ENCODE measurements around the gene OVCH2. TPM values are rescaled to one million over a fixed set of nuclear protein-coding genes. Genes with fewer than 3 reads are reported as not detected.

Gene OVCH2
- total RNA-seq, 1 experiment from 2014 or later, result 0.57 TPM

GRCh38 chr11:7703740-7704139 is 2.5 kb downstream of the OVCH2 start (continued):
- TF ChIP-seq ESRRA (CRISPR knock-in tag; IDR thresholded peaks at IDR 0.05; ENCODE audit: borderline replicate concordance), result no peak
- TF ChIP-seq, protein P1, sequence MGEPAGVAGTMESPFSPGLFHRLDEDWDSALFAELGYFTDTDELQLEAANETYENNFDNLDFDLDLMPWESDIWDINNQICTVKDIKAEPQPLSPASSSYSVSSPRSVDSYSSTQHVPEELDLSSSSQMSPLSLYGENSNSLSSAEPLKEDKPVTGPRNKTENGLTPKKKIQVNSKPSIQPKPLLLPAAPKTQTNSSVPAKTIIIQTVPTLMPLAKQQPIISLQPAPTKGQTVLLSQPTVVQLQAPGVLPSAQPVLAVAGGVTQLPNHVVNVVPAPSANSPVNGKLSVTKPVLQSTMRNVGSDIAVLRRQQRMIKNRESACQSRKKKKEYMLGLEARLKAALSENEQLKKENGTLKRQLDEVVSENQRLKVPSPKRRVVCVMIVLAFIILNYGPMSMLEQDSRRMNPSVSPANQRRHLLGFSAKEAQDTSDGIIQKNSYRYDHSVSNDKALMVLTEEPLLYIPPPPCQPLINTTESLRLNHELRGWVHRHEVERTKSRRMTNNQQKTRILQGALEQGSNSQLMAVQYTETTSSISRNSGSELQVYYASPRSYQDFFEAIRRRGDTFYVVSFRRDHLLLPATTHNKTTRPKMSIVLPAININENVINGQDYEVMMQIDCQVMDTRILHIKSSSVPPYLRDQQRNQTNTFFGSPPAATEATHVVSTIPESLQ (CRISPR knock-in tag; IDR thresholded peaks at IDR 0.05), result no peak
- TF ChIP-seq, protein P2, sequence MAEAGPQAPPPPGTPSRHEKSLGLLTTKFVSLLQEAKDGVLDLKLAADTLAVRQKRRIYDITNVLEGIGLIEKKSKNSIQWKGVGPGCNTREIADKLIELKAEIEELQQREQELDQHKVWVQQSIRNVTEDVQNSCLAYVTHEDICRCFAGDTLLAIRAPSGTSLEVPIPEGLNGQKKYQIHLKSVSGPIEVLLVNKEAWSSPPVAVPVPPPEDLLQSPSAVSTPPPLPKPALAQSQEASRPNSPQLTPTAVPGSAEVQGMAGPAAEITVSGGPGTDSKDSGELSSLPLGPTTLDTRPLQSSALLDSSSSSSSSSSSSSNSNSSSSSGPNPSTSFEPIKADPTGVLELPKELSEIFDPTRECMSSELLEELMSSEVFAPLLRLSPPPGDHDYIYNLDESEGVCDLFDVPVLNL (CRISPR knock-in tag; IDR thresholded peaks at IDR 0.05; ENCODE audit: borderline replicate concordance, low read depth), result no peak
- no peak for TF ChIP-seq ZNF138 (CRISPR knock-in tag; conservative IDR thresholded peaks at IDR 0.05)
- TF ChIP-seq ZNF263 (CRISPR knock-in tag; IDR thresholded peaks at IDR 0.05; ENCODE audit: low read depth), result no peak
- no peak for TF ChIP-seq OVOL2 (CRISPR knock-in tag; IDR thresholded peaks at IDR 0.05; ENCODE audit: borderline replicate concordance)
- TF ChIP-seq, protein P3, sequence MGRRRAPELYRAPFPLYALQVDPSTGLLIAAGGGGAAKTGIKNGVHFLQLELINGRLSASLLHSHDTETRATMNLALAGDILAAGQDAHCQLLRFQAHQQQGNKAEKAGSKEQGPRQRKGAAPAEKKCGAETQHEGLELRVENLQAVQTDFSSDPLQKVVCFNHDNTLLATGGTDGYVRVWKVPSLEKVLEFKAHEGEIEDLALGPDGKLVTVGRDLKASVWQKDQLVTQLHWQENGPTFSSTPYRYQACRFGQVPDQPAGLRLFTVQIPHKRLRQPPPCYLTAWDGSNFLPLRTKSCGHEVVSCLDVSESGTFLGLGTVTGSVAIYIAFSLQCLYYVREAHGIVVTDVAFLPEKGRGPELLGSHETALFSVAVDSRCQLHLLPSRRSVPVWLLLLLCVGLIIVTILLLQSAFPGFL (CRISPR knock-in tag; IDR thresholded peaks at IDR 0.05; ENCODE audit: borderline replicate concordance), result no peak
- no peak for TF ChIP-seq ZNF423 (CRISPR knock-in tag; IDR thresholded peaks at IDR 0.05)
- TF ChIP-seq ZNF219 (CRISPR knock-in tag; IDR thresholded peaks at IDR 0.05; ENCODE audit: borderline replicate concordance), result no peak
- no peak for TF ChIP-seq SP1 (CRISPR knock-in tag; conservative IDR thresholded peaks at IDR 0.05)
- TF ChIP-seq SMAD3 (CRISPR knock-in tag; IDR thresholded peaks at IDR 0.05; ENCODE audit: borderline replicate concordance), result no peak

DNA sequence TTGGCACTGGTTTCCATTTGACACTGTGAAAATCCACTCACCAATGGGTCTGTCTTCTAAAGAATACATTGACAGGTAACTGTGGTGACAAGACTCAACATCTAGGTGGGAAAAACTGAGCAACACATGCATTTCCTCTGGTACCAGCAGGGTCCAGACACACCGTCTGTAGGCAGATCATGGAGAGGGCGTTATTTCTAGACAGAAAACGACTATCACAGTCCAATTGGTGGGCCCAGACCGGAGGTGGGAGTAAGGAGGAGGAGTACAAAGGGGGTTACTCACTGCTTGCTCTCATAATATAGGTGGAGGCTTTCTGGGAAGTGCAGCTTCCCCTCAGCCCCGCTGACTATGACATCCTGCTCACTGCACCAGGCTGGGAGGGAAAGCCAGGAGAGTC is 9.9 kb downstream of the OVCH2 start:
- CTCF ChIA-PET, result interaction anchor here (1.1 kb wide), 1 partner anchor 208 kb away, joined by 3 read pairs; no protein-coding TSS in a partner anchor

GRCh38 chr11:7694235-7694634 is 12.0 kb downstream of the OVCH2 start:
- H3K4me3 Mint-ChIP-seq, result no peak overlapping the region; the same call in 1 of the 2 replicates
- H3K27me3 Mint-ChIP-seq (ENCODE audit: low read depth), result peaks cover 9% of the 10 kb centered on the region
- POLR2A ChIA-PET, result interaction anchor here (0.6 to 1.3 kb wide), 2 partner anchors 21 to 84 kb away, joined by 4 to 6 read pairs; partner anchors contain the start of gene CYB5R2
- H3K9me3 Mint-ChIP-seq, result no peaks in the 10 kb centered on the region
- CTCF ChIA-PET, result interaction anchor here (0.6 to 1.6 kb wide), 33 partner anchors 9 to 949 kb away, joined by 3 to 14 read pairs (median 4); partner anchors contain the start of gene PPFIBP2
- TF ChIP-seq HMGA2 (CRISPR knock-in tag; IDR thresholded peaks at IDR 0.05) (no peak), SMAD3 (CRISPR knock-in tag; IDR thresholded peaks at IDR 0.05; ENCODE audit: borderline replicate concordance) (no peak)
- no peaks in the 10 kb centered on the region for H3K36me3 Mint-ChIP-seq
- ATAC-seq (no peak), DNase-seq (ENCODE audit: low spot score) (no peak)
- peaks cover 21% of the 10 kb centered on the region for H3K4me1 Mint-ChIP-seq
- H3K27ac Mint-ChIP-seq, result no peak overlapping the region

More for the DNA sequence above, 9.9 kb downstream of the OVCH2 start:
- Mint-ChIP-seq H3K4me1 (peaks cover 17% of the 10 kb centered on the region), H3K36me3 (no peaks in the 10 kb centered on the region), H3K4me3 (no peak overlapping the region), H3K27ac (no peak overlapping the region), H3K9me3 (no peaks in the 10 kb centered on the region), H3K27me3 (ENCODE audit: low read depth) (peaks cover 9% of the 10 kb centered on the region)
- POLR2A ChIA-PET, result no interaction called here
- DNase-seq (ENCODE audit: low spot score) (no peak), ATAC-seq (no peak)
- TF ChIP-seq NFE2L1 (CRISPR knock-in tag; IDR thresholded peaks at IDR 0.05) (no peak), OVOL2 (CRISPR knock-in tag; IDR thresholded peaks at IDR 0.05; ENCODE audit: borderline replicate concordance) (no peak), NFYB (CRISPR knock-in tag; conservative IDR thresholded peaks at IDR 0.05; ENCODE audit: low read depth) (no peak), RORB (CRISPR knock-in tag; IDR thresholded peaks at IDR 0.05) (no peak), ZNF396 (CRISPR knock-in tag; IDR thresholded peaks at IDR 0.05; ENCODE audit: borderline replicate concordance) (no peak), NR2C2 (CRISPR knock-in tag; IDR thresholded peaks at IDR 0.05) (no peak), TCF7 (CRISPR knock-in tag; IDR thresholded peaks at IDR 0.05; ENCODE audit: low read depth) (no peak)
